GM12801 (cell line): Measurements from ENCODE around the gene COG5.

Experiments
- CTCF ChIP-seq: IDR thresholded peaks from one replicate; pipeline ENCODE4 v1.5.1; 2011; ENCODE audit warnings: control low read depth; ENCODE audit not compliant: insufficient read length; ENCODE audit errors: extremely low read depth

Gene COG5

GRCh38 chr7:107181172-107181571 lies 382.5 kb downstream of the COG5 start:
- no peak for TF ChIP-seq CTCF

DNA sequence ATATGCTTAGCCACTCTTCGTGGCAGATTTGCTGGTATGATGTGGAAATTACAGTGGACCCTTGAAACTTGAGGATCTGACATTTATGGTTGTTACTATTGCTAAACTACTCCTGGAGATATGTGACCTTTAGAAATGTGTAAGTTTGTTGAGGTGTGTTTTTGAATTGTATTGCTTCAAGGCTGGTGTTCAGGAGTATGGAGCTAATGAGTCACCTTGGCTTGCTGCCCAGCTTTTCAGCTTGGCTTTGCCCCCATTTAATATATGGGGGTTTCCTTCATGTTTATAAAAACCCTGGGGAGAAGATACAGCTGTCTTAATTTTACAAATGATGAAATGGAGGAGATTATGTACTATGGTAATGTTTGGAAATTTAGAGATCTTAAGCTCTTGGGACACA lies 383.3 kb downstream of the COG5 start:
- TF ChIP-seq CTCF = no peak

DNA sequence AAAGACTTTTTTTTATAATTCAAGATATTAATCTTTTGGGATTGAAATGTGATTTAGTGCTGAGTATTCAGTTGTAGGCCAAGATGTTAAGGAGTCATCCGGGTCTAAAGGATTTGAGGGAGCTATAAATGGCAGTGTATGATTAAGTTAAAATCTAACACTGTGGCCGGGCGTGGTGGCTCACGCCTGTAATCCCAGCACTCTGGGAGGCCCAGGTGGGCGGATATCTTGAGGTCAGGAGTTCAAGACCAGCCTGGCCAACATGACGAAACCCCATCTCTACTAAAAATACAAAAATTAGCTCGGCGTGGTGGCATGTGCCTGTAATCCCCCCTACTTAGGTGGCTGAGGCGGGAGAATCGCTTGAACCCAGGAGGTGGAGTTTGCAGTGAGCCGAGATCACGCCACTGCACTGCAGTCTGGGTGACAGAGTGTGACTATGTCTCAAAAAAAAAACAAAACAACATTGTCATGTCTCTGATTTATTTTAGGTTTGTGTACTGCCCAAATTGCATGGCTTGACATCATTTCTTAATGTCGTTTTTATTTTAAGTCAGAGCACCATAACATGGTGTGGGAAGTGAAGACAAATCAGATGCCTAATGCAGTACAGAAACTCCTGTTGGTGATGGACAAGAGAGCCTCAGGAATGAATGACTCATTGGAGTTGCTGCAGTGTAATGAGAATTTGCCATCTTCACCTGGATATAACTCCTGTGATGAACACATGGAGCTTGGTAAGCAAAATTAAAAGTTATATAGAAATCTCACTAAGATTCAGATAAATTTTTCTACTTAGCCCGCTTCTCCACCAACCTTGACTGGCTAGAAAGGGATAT lies 384.2 kb downstream of the COG5 start:
- TF ChIP-seq CTCF = no peak

DNA sequence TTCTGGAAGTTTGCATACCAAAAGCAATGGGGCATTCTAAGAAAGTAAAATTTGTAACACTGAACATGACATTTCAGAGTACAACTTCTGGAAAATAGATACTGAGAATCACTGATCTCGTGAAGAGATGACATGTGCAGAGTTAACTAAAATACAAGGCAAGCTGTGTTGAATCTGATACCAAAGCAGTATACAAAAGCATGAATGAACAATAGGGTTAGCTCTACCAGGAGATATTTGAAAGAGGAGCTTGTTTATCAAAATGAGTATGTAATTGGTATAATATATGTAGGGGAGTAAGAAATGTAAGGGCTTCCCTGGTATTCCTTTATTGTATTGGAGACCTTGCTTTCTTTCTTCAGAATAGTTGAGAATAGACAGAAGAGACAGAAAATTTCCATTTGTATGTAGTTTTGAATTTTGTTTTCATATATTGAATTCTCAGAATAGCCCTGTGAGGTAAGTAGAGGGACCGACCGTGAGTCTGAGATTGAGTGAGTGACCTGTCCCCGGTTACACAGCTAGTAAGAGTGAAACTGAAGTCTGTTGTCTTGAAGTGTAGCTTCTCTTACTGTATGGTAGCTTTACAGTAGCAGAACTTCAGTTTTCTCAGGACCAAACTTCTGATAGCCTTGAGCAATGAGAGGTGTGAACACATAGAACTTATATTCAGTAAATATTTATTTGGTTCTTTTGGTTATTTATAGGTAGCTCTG lies 389.9 kb downstream of the COG5 start:
- no peak for TF ChIP-seq CTCF

DNA sequence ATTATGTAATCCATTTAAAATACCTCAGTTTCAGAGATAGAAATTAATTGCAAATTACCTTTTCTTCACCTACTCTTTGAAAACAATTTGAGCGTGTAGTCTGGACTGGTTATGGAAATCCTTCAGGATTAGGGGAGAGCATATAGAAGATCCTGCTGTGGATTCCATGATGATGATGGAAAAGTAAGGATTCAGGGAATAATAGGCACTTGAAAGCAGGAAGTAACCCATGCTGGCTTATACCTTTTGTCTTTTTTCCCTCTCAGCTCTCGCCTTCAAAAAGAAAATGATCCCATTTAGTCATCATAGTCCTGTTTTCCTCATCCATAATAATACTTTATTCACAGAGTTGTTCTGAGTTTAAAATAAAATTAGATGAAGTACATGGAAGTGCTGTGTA lies 390.5 kb downstream of the COG5 start:
- no peak for TF ChIP-seq CTCF

DNA sequence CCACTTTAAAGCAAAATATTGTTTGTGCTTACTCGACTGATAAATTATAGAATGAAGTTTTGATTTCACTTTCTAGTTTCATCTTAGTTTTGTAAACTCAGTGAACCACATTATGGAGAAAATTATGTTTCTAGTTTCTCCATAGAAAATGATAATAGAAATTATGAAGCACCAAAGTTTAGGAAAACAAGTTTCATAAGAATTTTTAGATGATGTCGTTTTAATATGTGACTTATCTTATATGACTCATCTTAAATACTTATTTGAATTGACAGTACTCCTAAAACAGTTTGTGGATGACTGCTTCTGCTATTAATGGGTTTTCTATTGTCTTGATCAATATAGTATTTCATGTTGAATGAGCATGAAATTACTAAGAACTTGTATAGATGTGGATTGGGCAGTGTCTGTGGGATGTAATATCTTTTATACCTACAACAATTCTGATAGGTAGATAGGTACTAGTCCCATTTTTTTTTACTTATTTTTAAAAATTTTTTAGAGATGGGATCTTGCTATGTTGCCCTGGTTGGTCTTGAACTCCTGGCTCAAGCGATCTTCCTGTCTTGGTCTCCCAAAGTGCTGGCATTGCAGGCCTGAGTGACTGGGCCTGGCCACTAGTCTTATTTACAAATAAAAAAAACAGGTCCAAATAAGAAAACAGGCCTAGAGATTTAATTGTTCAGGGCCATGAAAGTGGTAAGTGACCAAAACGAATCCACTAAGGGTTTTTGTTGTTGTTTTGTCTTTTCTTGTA lies 391.3 kb downstream of the COG5 start:
- TF ChIP-seq CTCF = no peak

- TF ChIP-seq CTCF = no peak
Observed at GRCh38 chr7:107171496-107171895, 392.2 kb downstream of the COG5 start.
